ENCODE data around the gene TMEM123. TPM values are rescaled to one million over a fixed set of nuclear protein-coding genes. Genes with fewer than 3 reads are reported as not detected.

Gene TMEM123
- total RNA-seq, 3 donors from 2014 or later (not counting 1 experiment from before 2014, with no cell fraction given) = 100 to 126 (median 118) TPM

GRCh38 chr11:102415304-102415916 is 37.2 kb downstream of the TMEM123 start:
- intact Hi-C loops (cut with micrococcal nuclease) = no loop called here

GRCh38 chr11:102414559-102414958 is 38.0 kb downstream of the TMEM123 start:
- peak overlapping the region; percentile 47 for H3K4me3 Mint-ChIP-seq
- Histone ChIP-seq H3K36me3 (ENCODE audit: control insufficient read depth, insufficient read depth, low read length) (peaks cover 5% of the 10 kb centered on the region), H3K27me3 (ENCODE audit: control insufficient read depth, insufficient read depth, low read length) (no peaks in the 10 kb centered on the region), H3K4me1 (ENCODE audit: control insufficient read depth, insufficient read depth, low read length) (peaks cover 10% of the 10 kb centered on the region), H3K9me3 (ENCODE audit: control insufficient read depth, insufficient read depth, low read length) (no peaks in the 10 kb centered on the region), H3K4me3 (ENCODE audit: low read length) (no peak overlapping the region), H3K27ac (ENCODE audit: low read length) (no peak overlapping the region)
- H3K9me3 Mint-ChIP-seq = no peaks in the 10 kb centered on the region
- WGBS (ENCODE audit: insufficient coverage) = 100% methylated on average over 2 of the region's 2 CpGs
- DNase-seq (no peak), ATAC-seq (no peak)
- no peaks in the 10 kb centered on the region for H3K27me3 Mint-ChIP-seq (ENCODE audit: low read depth in 2 of 2)
- intact Hi-C loops (cut with micrococcal nuclease) = no loop called here
- peak overlapping the region; percentile 59 to 78 for H3K27ac Mint-ChIP-seq
- TF ChIP-seq CTCF (IDR thresholded peaks at IDR 0.05) = no peak
- no peaks in the 10 kb centered on the region for H3K36me3 Mint-ChIP-seq
- peaks cover 58% of the 10 kb centered on the region in 2 donors for H3K4me1 Mint-ChIP-seq

More at GRCh38 chr11:102415304-102415916, 37.2 kb downstream of the TMEM123 start:
- H3K36me3 Mint-ChIP-seq = no peaks in the 10 kb centered on the region
- Histone ChIP-seq H3K4me3 (ENCODE audit: low read length) (no peak overlapping the region), H3K36me3 (ENCODE audit: control insufficient read depth, insufficient read depth, low read length) (peaks cover 1% of the 10 kb centered on the region), H3K27ac (ENCODE audit: low read length) (peak overlapping the region; percentile 44), H3K4me1 (ENCODE audit: control insufficient read depth, insufficient read depth, low read length) (peaks cover 10% of the 10 kb centered on the region), H3K9me3 (ENCODE audit: control insufficient read depth, insufficient read depth, low read length) (no peaks in the 10 kb centered on the region), H3K27me3 (ENCODE audit: control insufficient read depth, insufficient read depth, low read length) (no peaks in the 10 kb centered on the region)
- H3K9me3 Mint-ChIP-seq = no peaks in the 10 kb centered on the region
- peak overlapping the region; percentile 59 to 78 for H3K27ac Mint-ChIP-seq
- ATAC-seq (peak; percentile 54 to 77 (median 68)), DNase-seq (peak in 1 of 2 donors; percentile 39)
- TF ChIP-seq CTCF (IDR thresholded peaks at IDR 0.05) = no peak
- peaks cover 53 to 54% of the 10 kb centered on the region in 2 donors for H3K4me1 Mint-ChIP-seq
- no peaks in the 10 kb centered on the region for H3K27me3 Mint-ChIP-seq (ENCODE audit: low read depth in 2 of 2)
- WGBS (ENCODE audit: insufficient coverage) = 7% methylated on average over 1 of the region's 1 CpG
- peak overlapping the region; percentile 47 for H3K4me3 Mint-ChIP-seq

- ATAC-seq = no peak
Measured at GRCh38 chr11:102413497-102413896, 39.1 kb downstream of the TMEM123 start.

More at GRCh38 chr11:102413497-102413896, 39.1 kb downstream of the TMEM123 start:
- Histone ChIP-seq H3K27me3 (ENCODE audit: control insufficient read depth, insufficient read depth, low read length) (no peaks in the 10 kb centered on the region), H3K4me3 (ENCODE audit: low read length) (no peak overlapping the region), H3K9me3 (ENCODE audit: control insufficient read depth, insufficient read depth, low read length) (no peaks in the 10 kb centered on the region), H3K27ac (ENCODE audit: low read length) (no peak overlapping the region), H3K36me3 (ENCODE audit: control insufficient read depth, insufficient read depth, low read length) (peaks cover 8% of the 10 kb centered on the region), H3K4me1 (ENCODE audit: control insufficient read depth, insufficient read depth, low read length) (peaks cover 10% of the 10 kb centered on the region)
- intact Hi-C loops (cut with micrococcal nuclease) = no loop called here
- Mint-ChIP-seq H3K9me3 (no peaks in the 10 kb centered on the region), H3K4me1 (peaks cover 56 to 58% of the 10 kb centered on the region in 2 donors), H3K27me3 (ENCODE audit: low read depth in 2 of 2) (no peaks in the 10 kb centered on the region), H3K27ac (peak overlapping the region; percentile 59 to 78), H3K36me3 (no peaks in the 10 kb centered on the region), H3K4me3 (no peak overlapping the region)
- DNase-seq = peak in 1 of 2 donors; percentile 62
- no peak for TF ChIP-seq CTCF (IDR thresholded peaks at IDR 0.05)
- 81% methylated on average over 3 of the region's 4 CpGs for WGBS (ENCODE audit: insufficient coverage)

All from natural killer cell (primary cell).